ENCODE data around the gene ARL11. TPM values are rescaled to one million over a fixed set of nuclear protein-coding genes. Genes with fewer than 3 reads are reported as not detected.
"Not testable (repeated sequence)": the region's sequence is repeated elsewhere in the genome, so short reads cannot be mapped to it uniquely, and the experiment has no call there.

ARL11 gene
- total RNA-seq (ENCODE audit: insufficient read depth, low replicate concordance): 2.9 TPM

- DNase-seq (ENCODE audit: low spot score): peak; percentile 50
These were observed at the start of gene ARL11 for GRCh38 chr13:49627831-49628652. Gene ARL11 (plus strand): TSS chr13:49628507. CDS start chr13:49630448, 1,941 bp downstream.

GRCh38 chr13:49579501-49579900, 48.8 kb upstream of the ARL11 start:
- no peak for DNase-seq (ENCODE audit: low spot score)

- no peak for DNase-seq (ENCODE audit: low spot score)
These were observed 47.2 kb upstream of the ARL11 start for GRCh38 chr13:49580980-49581680.

GRCh38 chr13:49584771-49585182, 43.5 kb upstream of the ARL11 start:
- peak; percentile 32 for DNase-seq (ENCODE audit: low spot score)

GRCh38 chr13:49585220-49586157, 42.8 kb upstream of the ARL11 start, which contains the start of gene RCBTB1:
Gene RCBTB1 (minus strand): TSS chr13:49585558. CDS start chr13:49567279, 18,279 bp downstream.
- DNase-seq (ENCODE audit: low spot score): peak; percentile 75

GRCh38 chr13:49586717-49587116, 41.6 kb upstream of the ARL11 start:
- no peak for DNase-seq (ENCODE audit: low spot score)

- no peak for DNase-seq (ENCODE audit: low spot score)
These were observed 40.9 kb upstream of the ARL11 start for GRCh38 chr13:49587311-49587847.

- not testable (repeated sequence) for DNase-seq (ENCODE audit: low spot score)
These were observed 37.6 kb upstream of the ARL11 start for GRCh38 chr13:49590714-49591113.

GRCh38 chr13:49593876-49594275, 34.4 kb upstream of the ARL11 start:
- DNase-seq (ENCODE audit: low spot score): not testable (repeated sequence)

GRCh38 chr13:49594576-49594975, 33.7 kb upstream of the ARL11 start:
- no peak for DNase-seq (ENCODE audit: low spot score)

- no peak for DNase-seq (ENCODE audit: low spot score)
These were observed 32.1 kb upstream of the ARL11 start for GRCh38 chr13:49596221-49596620.

- DNase-seq (ENCODE audit: low spot score): no peak
These were observed 31.2 kb upstream of the ARL11 start for GRCh38 chr13:49597043-49597641.

GRCh38 chr13:49602005-49602404, 26.3 kb upstream of the ARL11 start:
- DNase-seq (ENCODE audit: low spot score): no peak

GRCh38 chr13:49602615-49603014, 25.7 kb upstream of the ARL11 start:
- DNase-seq (ENCODE audit: low spot score): not testable (repeated sequence)

GRCh38 chr13:49604570-49604969, 23.7 kb upstream of the ARL11 start:
- DNase-seq (ENCODE audit: low spot score): no peak

GRCh38 chr13:49606747-49607648, 21.3 kb upstream of the ARL11 start:
- DNase-seq (ENCODE audit: low spot score): peak; percentile 89

GRCh38 chr13:49607761-49608160, 20.5 kb upstream of the ARL11 start:
- no peak for DNase-seq (ENCODE audit: low spot score)

GRCh38 chr13:49608651-49609331, 19.5 kb upstream of the ARL11 start:
- no peak for DNase-seq (ENCODE audit: low spot score)

GRCh38 chr13:49610176-49610575, 18.1 kb upstream of the ARL11 start:
- no peak for DNase-seq (ENCODE audit: low spot score)

All from umbilical cord (tissue), 2 donors.